GM19397 (cell line): ENCODE data around the gene ZNF407.

Experiments used
- ATAC-seq: cut with Tn5 transposase; IDR thresholded peaks from one replicate; pipeline ENCODE4 v1.9.1; 2021; ENCODE audit warnings: mild to moderate bottlenecking, moderate library complexity; ENCODE audit not compliant: unreplicated experiment

The ZNF407 gene

GRCh38 chr18:74869904-74870863 is 272.5 kb downstream of the ZNF407 start:
- ATAC-seq: peak; percentile 82

GRCh38 chr18:74870950-74871349 is 273.3 kb downstream of the ZNF407 start:
- no peak for ATAC-seq

- ATAC-seq: no peak
Observed at GRCh38 chr18:74873629-74874028, 276.0 kb downstream of the ZNF407 start.

GRCh38 chr18:74874351-74874750 is 276.7 kb downstream of the ZNF407 start:
- ATAC-seq: no peak

DNA sequence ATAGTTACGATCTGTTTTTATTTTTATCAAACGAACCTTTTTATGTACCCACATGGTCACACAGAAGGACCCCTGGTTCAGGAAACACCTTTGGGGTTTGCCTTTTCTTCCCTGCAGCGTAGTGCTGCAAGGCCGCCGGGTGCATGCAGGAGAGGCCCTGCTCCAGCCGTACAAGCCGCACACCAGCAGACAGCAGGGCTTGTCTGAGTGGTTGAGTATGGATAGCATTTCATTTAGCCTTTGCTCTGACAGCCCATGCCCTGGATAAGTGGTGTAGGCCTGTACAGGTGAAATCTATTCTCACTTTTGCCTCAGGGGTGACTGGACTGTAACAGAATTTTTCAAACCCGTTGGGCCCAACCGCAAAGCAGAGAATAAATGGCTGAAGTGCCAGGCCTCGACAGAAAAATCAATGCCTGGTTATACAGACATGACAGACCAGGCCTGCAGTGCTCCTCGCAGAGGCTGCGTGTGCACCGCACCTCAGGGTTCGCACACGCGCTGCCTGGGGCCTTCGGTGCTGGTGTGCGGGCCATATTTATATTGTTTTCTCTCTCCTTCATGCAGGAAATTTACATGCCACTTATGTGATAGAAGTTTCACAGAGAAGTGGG is 279.1 kb downstream of the ZNF407 start:
- ATAC-seq: no peak

DNA sequence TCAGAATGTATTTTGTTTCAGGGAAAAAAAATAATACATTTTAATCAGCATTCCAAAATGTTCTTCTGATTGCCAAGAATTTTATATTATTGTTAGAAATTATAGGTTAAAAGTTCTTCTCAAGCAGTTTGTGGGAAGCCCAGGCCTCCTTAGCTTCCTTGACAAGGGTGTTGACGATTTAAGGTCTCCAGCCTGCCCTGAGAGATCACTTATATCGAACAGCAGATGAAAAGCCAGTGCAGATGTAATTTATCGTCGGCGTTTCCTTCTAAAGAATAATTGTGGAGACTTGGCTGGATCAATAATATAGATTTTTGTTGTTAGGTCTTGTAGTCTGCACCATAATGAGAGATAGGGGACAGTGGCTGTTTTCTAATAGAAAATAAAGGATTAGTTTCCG is 280.6 kb downstream of the ZNF407 start:
- no peak for ATAC-seq

DNA sequence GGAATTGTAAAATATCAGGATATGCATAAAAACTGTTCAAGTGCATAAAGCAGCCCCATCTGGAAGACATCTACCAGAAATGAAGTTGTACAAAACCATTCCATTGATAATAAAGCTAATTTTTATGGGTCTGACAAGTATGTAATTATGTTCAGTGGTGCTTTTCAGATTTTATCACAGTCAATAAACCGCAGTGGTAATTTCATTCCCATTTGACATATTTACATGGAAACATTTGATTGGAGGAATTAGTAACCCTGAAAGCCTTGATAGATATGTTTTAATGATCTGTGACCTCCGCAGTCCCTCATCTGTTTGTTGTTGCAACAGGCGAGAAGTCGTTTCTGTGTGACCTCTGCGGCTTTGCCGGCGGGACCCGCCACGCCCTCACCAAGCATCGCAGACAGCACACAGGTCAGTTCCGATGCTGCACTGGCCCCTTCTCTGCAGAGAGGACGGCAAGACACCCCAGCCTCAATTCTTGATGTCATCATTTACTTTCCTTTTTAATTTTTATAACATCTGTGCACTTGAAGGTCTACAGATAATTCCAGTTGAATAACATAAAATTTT is 283.1 kb downstream of the ZNF407 start:
- ATAC-seq: no peak

GRCh38 chr18:74892066-74892627 is 294.5 kb downstream of the ZNF407 start:
- no peak for ATAC-seq

DNA sequence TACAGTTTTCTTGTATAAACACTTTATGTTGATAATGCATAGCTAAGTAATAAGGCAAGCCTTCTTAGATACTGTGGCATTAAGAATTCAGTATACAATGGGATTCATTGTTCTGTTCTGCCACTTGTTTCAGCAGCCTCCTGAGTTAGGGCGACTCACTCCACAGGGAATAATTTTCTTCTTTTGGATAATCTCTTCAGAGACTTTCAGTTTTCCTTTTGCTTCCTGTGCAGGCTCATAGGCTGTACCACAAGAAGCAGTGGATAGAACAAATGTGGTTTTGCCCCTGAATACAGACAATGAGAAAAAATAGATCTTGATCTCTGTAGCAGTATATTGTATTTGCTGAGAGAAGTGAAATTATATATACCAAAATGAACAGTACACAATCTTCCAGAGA is 298.0 kb downstream of the ZNF407 start:
- no peak for ATAC-seq

DNA sequence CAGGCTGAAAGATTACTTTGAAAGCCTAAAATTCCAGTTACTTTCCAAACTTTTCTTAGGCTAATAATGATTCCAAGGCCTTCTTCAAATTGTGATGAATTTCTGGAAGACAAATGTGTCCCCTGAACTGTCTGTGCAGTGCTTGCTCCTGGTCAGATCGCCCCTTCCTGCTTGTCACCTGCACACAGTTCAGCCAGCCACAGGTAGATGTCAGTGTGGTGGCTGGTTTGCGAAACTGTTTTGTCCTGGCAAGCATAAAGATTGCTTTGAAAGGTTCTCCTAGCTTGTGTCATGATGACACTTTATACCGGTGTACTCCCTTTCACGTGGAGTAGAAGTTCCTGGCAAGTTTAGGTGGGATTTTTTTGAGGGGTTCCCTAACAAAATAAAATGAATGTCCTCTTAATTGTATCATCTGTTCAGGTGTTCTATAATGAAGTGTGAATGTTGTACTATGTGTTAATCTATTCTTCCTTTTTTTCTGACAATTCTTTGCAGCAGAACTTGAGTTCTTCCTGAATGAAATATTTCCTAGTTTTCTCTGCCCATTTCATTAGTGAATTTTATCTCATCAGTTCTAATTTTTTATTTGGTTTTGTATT is 298.8 kb downstream of the ZNF407 start:
- ATAC-seq: peak; percentile 81

- no peak for ATAC-seq
Observed at GRCh38 chr18:74897971-74898657, 300.4 kb downstream of the ZNF407 start.

GRCh38 chr18:74898965-74899364 is 301.3 kb downstream of the ZNF407 start:
- ATAC-seq: no peak

- no peak for ATAC-seq
Observed at GRCh38 chr18:74899554-74899953, 301.9 kb downstream of the ZNF407 start.

DNA sequence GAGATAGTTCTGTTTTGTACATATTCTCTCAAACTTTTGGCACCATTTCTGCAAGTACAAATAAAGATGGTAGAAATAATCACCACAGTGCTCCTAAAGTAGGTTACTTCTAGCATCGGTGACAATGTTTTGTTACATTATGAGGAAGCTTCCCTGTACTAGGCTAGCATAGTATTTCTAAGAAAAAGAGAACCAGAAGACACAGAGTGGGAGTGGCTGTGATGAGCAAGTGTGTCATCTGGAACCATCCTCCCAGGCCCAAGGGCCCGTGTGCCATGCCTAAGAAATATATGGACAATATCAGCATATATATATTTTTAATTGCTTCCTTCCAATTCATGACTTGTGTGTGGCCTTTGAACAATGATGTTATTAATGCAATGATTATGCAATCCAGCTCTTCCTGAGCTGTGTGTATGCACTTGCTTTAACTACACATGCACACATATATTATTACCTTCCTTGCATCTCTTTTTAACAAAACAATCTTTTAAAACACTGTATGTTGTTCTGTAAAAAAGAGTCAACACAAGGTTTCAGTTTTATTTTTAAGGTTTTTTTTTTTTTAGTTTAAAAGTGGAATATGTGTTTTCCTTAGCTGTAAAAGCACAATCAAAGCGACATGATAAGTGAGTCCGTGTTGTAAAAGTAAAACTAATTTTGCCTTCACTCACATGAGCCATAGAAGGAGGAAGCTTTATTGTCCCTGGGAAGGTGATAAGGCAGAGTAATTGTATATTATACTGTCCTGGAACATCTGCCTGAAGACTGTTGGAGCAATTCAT is 303.9 kb downstream of the ZNF407 start:
- no peak for ATAC-seq

GRCh38 chr18:74902147-74902455 is 304.4 kb downstream of the ZNF407 start:
- no peak for ATAC-seq

DNA sequence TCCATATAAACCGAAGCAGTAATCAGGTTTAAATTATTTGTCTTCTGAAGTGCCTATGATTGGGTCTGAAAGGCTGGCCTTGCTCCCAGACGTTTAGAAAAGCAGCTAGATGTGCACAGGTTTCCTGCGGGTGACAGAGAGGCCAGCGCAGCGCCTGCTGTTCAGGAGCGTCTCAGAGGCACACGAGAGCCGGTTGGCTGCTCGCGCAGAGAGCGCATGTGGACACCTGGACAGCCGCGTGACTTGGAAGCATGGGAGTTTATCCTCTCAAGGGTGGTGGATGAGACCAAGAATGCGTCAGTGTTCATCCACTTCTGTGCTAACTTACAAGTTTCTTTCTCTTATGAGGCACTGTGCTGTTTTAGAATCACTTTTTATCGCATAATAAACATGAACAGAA is 307.6 kb downstream of the ZNF407 start:
- ATAC-seq: no peak

GRCh38 chr18:74906184-74906583 is 308.5 kb downstream of the ZNF407 start:
- ATAC-seq: no peak

DNA sequence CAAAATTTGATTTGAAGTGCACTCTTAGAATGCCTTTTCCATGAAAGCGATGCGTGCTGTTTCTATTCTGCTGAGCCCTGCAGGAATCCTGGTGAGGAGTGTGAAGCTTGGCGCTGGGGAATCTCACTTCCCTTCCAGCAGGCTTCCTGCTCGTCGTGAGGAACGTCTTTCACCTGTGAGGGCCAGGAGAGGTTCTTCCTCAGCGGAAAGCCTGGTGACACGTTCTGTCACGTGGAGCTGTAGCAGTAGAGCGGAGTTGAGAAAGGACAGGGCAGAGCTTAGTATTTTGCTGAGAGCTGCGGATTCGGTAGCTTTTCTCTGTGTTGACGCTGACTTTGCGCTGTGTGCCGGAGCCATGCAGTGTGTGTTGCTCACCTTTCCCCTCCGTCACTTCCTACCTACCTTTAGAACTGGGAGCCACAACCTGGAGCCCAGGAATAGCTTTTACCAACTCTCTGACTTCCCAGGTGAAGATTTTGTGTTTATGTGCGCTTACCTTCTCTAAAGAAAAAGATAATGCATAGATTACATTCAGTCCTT is 316.5 kb downstream of the ZNF407 start:
- no peak for ATAC-seq

- no peak for ATAC-seq
Observed at GRCh38 chr18:74914648-74915047, 317.0 kb downstream of the ZNF407 start.
